Ammon's horn (tissue), 1 donor: ENCODE data around the gene ATP10B.

Source experiments
- DNase-seq: peaks from one replicate; pipeline ENCODE4 v3.0.0-alpha.2; 2016; ENCODE audit warnings: low spot score

ATP10B gene

DNA sequence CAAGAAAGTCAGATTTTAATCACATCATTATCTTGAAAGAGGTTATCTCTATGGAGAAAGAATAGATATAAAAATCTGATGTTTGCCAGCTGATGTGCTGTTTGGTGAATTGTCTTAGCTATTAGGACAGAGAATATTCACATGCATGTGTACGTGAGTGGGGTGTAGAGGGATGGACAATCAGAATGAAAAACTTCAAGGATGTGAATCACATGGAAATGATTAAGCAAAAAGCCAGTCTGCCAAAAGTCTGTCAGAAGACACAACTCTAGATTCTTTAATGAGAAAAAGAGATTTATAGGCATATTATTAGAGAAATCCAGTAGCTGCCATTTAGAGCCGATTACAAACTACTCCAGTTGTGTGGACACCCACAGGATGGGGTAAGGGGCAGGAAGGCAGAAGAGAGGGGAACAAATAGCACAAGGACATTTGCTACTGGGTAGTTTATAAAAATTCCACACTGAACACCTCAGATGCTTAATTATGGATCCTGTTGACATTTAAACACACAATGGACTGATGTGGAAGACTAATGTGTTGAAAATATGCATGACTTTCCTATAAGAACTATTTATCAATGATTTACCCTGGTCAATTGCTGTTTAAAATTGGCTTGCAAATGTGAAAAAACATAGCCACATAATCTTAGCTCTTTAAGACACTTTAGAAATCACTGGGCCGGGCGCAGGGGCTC is 302.9 kb downstream of the ATP10B start:
- no peak for DNase-seq

DNA sequence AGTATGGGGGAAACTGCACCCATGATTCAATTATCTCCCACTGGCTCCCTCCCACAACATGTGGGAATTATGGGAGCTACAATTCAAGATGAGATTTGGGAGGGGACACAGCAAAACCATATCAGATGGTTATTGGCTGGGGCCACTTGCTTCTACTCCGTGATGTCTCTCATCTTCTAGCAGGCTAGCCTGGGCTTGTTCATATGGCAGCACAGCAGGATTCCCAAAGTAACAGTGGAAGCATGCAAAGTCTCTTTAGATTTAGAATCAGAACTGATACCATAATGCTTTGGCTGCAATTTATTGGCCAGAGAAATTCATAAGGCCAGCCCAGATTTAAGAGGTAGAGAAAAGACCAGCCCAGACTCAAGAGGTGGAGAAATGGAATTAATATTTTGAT is 304.1 kb downstream of the ATP10B start:
- no peak for DNase-seq

- DNase-seq: no peak
Observed at GRCh38 chr5:160547061-160547460, 304.9 kb downstream of the ATP10B start.

DNA sequence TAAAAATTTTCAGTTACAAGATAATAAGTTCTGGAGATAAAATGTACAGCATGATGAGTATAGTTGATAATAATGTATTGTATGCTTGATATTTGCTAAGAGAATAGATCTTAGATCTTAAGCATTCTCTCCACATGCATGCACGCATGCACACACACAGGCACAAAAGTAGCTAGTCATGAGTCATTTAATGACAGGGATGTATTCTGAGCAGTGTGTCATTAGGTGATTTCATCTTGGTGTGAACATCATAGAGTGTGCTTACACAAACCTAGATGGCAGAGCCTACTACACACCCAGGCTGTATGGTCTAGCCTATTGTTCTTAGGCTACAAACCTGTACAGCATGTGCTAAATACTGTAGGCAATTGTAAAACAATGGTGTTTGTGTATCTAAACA is 306.2 kb downstream of the ATP10B start:
- DNase-seq: no peak

GRCh38 chr5:160543395-160543794 is 308.6 kb downstream of the ATP10B start:
- no peak for DNase-seq

- no peak for DNase-seq
Observed at GRCh38 chr5:160542840-160543239, 309.2 kb downstream of the ATP10B start.

DNA sequence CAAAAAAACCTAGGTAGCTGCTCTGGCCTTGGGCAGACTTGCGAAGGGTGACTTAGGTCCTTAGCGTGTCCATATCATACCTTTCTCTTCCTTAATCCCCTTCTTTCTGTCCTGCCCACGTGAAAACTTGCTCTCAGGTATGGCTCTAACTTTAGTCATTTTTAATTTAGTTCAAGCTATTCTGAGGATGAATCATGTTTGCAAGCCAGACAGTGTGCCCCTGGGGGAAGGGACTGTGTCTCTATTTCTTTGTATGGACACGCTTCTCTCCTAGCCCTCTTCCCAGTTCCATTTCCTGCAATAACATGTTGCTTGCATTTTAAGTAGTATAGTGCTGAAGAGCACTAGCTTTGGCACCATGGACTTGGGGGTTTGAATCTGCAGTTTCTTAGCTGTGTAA is 309.7 kb downstream of the ATP10B start:
- no peak for DNase-seq

DNA sequence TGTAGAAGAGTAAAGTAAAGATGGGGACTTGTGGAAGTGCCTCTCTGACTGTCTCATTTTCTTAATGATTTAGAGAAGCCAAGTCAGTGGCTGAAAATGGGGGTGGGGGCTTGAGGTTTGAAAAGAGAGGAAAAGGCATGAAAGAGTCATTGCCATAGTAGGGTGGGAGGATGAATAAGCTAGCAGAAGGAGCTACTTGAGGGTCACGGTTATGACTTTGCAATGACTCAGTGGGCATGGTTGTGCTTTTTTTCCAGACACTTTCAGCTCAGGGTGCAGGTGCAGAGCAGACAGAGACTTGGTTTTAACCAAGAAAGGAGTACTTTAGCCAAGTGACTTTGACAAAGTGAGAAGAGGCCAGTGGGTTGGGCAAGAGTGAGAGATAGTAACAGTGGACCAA is 312.6 kb downstream of the ATP10B start:
- no peak for DNase-seq

DNA sequence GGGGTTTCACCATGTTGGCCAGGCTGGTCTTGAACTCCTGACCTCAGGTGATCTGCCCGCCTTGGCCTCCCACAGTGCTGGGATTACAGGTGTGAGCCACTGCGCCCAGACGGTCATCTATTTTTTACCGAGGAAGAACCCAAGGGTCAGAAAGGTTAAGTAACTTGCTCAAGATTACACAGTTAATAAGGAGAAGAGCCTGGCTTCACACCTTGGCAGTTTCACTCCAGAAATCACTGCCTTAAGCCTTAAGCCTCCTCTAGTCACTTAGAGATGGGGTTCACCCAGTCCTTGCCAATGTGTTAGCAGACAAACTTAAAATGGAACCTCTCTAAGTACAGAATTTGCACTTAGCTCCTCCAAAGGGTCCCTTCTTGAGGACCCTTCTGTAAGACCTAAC is 314.1 kb downstream of the ATP10B start:
- DNase-seq: no peak

DNA sequence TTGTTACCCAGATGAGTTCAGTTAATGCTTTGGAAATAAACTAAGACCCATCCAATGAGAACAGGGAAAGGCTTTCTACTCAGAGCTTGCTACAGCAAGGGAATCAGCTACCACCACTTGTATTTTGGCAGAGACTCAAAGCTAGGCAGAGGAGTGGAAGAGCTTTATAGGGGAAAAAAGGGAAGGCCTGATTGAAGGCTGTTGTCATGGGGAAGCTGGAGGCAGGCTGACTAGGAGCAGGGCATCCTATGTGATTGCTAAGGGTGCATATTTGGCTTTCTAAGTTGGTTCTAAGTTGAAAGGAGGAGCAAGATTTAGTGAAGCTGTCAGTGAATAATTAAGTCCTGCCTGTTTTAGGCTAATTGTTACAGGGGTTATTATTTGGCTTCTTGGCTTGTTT is 314.9 kb downstream of the ATP10B start:
- peak; percentile 8 for DNase-seq

DNA sequence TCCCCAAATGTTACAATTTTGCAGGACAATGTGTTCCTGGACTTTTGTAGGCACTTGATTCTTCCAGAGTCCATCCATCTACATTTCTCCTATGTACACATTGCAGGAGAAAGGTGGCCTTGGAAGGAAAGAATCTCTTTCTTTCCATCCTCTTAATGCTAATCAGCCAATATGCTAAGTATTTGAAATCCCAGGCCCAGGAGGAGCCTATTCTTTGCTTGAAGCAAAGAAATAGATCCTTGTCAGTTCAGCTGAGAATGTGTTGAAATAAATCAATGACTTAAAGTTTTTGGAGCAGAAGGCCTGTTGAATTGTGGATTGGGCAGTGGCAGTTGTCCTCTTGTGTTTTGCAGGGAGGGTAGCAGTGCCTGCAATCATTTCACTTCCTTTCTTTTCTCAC is 317.1 kb downstream of the ATP10B start:
- no peak for DNase-seq

GRCh38 chr5:160534125-160534524 is 317.9 kb downstream of the ATP10B start:
- no peak for DNase-seq

DNA sequence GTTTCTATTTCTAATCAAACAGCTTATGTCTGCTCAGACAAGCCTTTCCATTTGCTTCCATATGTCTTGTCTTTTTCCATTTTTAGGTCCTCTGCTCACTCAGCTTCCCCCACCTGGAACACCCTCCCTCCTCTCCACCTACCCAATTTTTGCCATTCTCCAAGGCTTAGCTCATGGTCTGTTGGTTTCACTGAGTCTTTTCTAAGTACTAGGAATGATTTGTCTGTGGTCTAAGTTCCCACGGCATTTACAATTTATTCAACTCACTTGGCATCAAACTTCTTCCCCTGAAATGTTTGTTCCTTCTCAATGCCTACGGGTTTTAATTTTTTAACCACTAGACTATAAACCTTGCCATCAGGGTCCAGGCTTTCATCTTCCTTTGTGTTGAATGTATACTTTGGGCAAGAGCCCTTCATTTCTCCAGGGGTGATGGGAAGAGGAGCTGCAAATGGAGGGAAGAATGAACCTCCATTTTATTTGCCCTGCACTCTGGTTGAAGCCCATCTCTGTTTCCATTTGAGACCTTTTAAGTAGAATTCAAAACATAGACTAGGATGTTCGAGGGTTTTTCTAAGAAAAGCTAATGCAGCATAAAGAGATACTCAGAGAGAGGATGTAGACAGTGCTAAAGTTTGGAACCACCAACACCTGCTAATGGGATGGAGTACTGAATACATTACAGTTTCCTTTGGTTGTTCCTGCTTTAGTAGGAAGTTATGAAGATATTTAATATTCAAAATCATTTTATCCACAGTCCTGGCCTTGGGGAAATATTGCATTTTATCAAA is 326.3 kb downstream of the ATP10B start:
- DNase-seq: no peak

GRCh38 chr5:160524827-160525226 is 327.2 kb downstream of the ATP10B start:
- DNase-seq: no peak

DNA sequence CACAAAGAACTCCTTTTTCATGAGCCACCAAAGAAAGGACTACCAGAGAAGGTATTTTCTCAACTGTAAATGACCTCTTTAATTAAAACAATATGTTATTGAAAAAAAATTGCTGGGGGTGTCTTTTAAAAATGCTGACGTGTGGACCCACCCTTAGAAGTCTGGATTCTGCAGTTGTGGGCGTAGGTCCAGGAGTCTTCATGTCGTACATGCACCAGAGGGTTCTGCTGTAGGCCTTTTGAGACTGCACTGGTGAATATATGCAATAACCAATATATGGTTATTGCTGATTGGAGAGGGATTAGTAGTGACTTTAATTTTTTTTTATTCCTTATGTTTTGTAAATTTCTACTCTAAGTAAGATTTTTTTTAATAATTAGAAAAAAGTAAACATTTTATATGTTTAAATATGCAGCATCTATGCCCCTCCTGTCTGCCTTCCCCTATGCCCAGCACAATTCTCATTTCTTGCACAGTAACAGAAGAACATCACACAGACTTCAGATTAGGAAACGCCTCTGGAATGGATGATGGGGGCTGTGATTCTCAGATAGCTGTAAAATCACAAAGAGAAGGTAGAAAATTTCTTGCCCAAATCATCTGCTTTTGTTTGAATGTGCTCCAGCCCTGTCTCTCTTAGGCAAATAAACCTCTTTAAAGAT is 328.4 kb downstream of the ATP10B start:
- DNase-seq: no peak

- no peak for DNase-seq
Observed at GRCh38 chr5:160521392-160521663, 330.7 kb downstream of the ATP10B start.

- DNase-seq: no peak
Observed at GRCh38 chr5:160520609-160521391, 331.2 kb downstream of the ATP10B start.

- no peak for DNase-seq
Observed at GRCh38 chr5:160516696-160517530, 335.1 kb downstream of the ATP10B start.

DNA sequence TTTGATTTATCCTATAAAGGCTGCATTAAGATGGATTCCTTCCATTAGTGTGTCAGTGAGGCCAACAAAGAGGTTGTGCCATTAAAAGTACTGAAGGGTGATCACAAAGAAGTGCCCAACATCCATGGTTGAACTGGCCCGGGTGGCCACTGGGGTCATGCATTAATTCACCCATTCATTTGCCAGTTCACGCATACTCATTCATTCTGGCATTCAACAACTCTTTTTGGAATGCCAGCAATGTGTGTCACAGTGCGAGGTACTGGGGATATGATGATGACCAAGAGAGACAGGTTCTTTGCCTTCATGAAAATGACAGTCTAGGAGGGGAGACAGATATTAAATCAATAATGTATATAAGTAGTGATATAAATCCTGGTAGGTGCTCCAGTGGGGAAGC is 337.1 kb downstream of the ATP10B start:
- DNase-seq: no peak

DNA sequence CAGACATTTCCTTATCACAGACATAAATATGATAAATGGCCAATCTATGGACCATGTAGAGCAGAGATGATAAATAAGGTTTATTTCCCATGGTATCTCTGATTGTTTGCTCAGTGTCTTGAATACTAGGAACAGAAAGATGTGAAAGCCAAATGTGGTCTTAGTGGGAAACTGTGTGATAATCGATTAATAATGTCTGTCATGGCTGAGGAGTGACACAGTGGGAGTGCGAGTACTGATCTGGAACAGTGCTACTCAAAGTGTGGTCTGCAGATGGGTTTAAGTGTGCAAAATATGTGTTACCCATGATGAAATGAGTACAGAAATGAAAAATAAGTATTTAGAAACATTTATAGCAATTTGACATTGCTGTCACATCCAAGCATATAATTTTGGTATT is 337.8 kb downstream of the ATP10B start:
- no peak for DNase-seq

- no peak for DNase-seq
Observed at GRCh38 chr5:160513485-160513884, 338.5 kb downstream of the ATP10B start.
